Skeletal muscle tissue (tissue), 4 donors: ENCODE results near the gene ATP2C1. TPM values are rescaled to one million over a fixed set of nuclear protein-coding genes. Genes with fewer than 3 reads are reported as not detected.
"Not testable (repeated sequence)": the region's sequence is repeated elsewhere in the genome, so short reads cannot be mapped to it uniquely, and the experiment has no call there.

Experiments used
- H3K27ac ChIP-seq: one replicate; pipeline ENCODE4 v1.7.0; 2013; ENCODE audit warnings: mild to moderate bottlenecking, low read depth, low read length, inconsistent platforms
- H3K27me3 ChIP-seq, 3 donors: one replicate each; pipeline ENCODE4 v1.7.0; 2013; ENCODE audit warnings: low read length in 3 of 3; ENCODE audit not compliant: control insufficient read depth in 3 of 3, insufficient read depth in 3 of 3
- H3K36me3 ChIP-seq, 3 donors: one replicate each; pipeline ENCODE4 v1.7.0; 2013; ENCODE audit warnings: low read length in 3 of 3; ENCODE audit not compliant: control insufficient read depth in 3 of 3, insufficient read depth in 3 of 3
- H3K4me1 ChIP-seq, 3 donors: one replicate each; pipeline ENCODE4 v1.7.0; 2013; ENCODE audit warnings: low read length in 3 of 3, mild to moderate bottlenecking in 3 of 3; ENCODE audit not compliant: control insufficient read depth in 3 of 3, insufficient read depth in 3 of 3
- H3K4me3 ChIP-seq, 3 donors: one replicate each; pipeline ENCODE4 v1.7.0; 2013; ENCODE audit warnings: low read length in 3 of 3
- H3K9ac ChIP-seq, 3 donors: one replicate each; pipeline ENCODE4 v1.7.0; 2013; ENCODE audit warnings: low read length in 3 of 3, mild to moderate bottlenecking in 3 of 3, moderate library complexity in 2 of 3, low read depth in 1 of 3
- H3K9me3 ChIP-seq, 3 donors: one replicate each; pipeline ENCODE4 v1.7.0; 2013; ENCODE audit warnings: low read length in 3 of 3; ENCODE audit not compliant: control insufficient read depth in 3 of 3
- total RNA-seq: library from RNA; depleted of rRNA; stranded (reverse); fragments of >200 nt; gene quantifications from one replicate; pipeline ENCODE4 v1.2.3, GENCODE V29; 2014
- donor health status: Osteomylitis.

Gene ATP2C1
- total RNA-seq, 1 donor from 2014 or later = 106 TPM

GRCh38 chr3:130857336-130858026 lies 36.4 kb upstream of the ATP2C1 start:
- Histone ChIP-seq H3K4me1 (peaks cover 14 to 27% (median 16%) of the 10 kb centered on the region in 3 donors), H3K36me3 (no peaks in the 10 kb centered on the region), H3K4me3 (no peak overlapping the region), H3K27me3 (no peaks in the 10 kb centered on the region), H3K9ac (no peak overlapping the region), H3K27ac (no peak overlapping the region), H3K9me3 (no peaks in the 10 kb centered on the region)

DNA sequence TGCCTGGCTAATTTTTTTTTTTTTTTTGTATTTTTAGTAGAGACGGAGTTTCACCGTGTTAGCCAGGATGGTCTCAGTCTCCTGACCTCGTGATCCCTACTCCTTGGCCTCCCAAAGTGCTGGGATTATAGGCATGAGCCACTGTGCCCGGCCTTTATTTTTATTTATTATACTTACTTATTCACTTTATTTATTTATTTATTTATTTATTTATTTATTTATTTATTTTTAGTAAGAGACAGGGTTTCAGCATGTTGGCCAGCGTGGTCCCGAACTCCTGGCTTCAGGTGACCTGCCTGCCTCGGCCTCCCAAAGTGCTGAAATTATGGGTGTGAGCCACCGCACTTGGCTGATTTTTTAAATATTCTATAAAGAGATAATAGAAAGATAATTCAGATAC lies 31.8 kb upstream of the ATP2C1 start:
- not testable (repeated sequence) for H3K27ac ChIP-seq, H3K9me3 ChIP-seq, H3K9ac ChIP-seq, H3K36me3 ChIP-seq, H3K4me3 ChIP-seq, H3K4me1 ChIP-seq, H3K27me3 ChIP-seq

GRCh38 chr3:130865489-130865888 lies 28.4 kb upstream of the ATP2C1 start:
- H3K9ac ChIP-seq = no peak overlapping the region
- H3K4me3 ChIP-seq = no peak overlapping the region
- no peak overlapping the region for H3K27ac ChIP-seq
- no peaks in the 10 kb centered on the region for H3K4me1 ChIP-seq
- H3K9me3 ChIP-seq = no peaks in the 10 kb centered on the region
- H3K27me3 ChIP-seq = no peaks in the 10 kb centered on the region
- peaks cover 0 to 2% (median 0%) of the 10 kb centered on the region in 3 donors for H3K36me3 ChIP-seq

- no peak overlapping the region for H3K4me3 ChIP-seq
- no peaks in the 10 kb centered on the region for H3K4me1 ChIP-seq
- no peak overlapping the region for H3K27ac ChIP-seq
- no peak overlapping the region for H3K9ac ChIP-seq
- H3K9me3 ChIP-seq = no peaks in the 10 kb centered on the region
- peaks cover 0 to 2% (median 0%) of the 10 kb centered on the region in 3 donors for H3K36me3 ChIP-seq
- H3K27me3 ChIP-seq = no peaks in the 10 kb centered on the region
These were observed 27.6 kb upstream of the ATP2C1 start for GRCh38 chr3:130866327-130866726.

- Histone ChIP-seq H3K9me3 (no peaks in the 10 kb centered on the region), H3K4me3 (no peak overlapping the region), H3K27ac (no peak overlapping the region), H3K9ac (no peak overlapping the region), H3K36me3 (peaks cover 0 to 2% (median 0%) of the 10 kb centered on the region in 3 donors), H3K4me1 (no peaks in the 10 kb centered on the region), H3K27me3 (no peaks in the 10 kb centered on the region)
These were observed 23.5 kb upstream of the ATP2C1 start for GRCh38 chr3:130870423-130870822.

GRCh38 chr3:130876594-130876993 lies 17.3 kb upstream of the ATP2C1 start:
- no peak overlapping the region for H3K27ac ChIP-seq
- peaks cover 1 to 4% (median 2%) of the 10 kb centered on the region in 3 donors for H3K9me3 ChIP-seq
- H3K36me3 ChIP-seq = no peaks in the 10 kb centered on the region
- no peak overlapping the region for H3K4me3 ChIP-seq
- H3K27me3 ChIP-seq = no peaks in the 10 kb centered on the region
- H3K4me1 ChIP-seq = peaks cover 0 to 4% (median 3%) of the 10 kb centered on the region in 3 donors
- H3K9ac ChIP-seq = no peak overlapping the region

GRCh38 chr3:130878464-130878863 lies 15.4 kb upstream of the ATP2C1 start:
- Histone ChIP-seq H3K4me1 (peaks cover 0 to 5% (median 3%) of the 10 kb centered on the region in 3 donors), H3K27ac (no peak overlapping the region), H3K4me3 (no peak overlapping the region), H3K9me3 (peaks cover 1 to 4% (median 2%) of the 10 kb centered on the region in 3 donors), H3K9ac (no peak overlapping the region), H3K36me3 (no peaks in the 10 kb centered on the region), H3K27me3 (no peaks in the 10 kb centered on the region)

GRCh38 chr3:130889416-130889946 lies 4.4 kb upstream of the ATP2C1 start:
- H3K27me3 ChIP-seq = no peaks in the 10 kb centered on the region
- H3K36me3 ChIP-seq = no peaks in the 10 kb centered on the region
- H3K4me1 ChIP-seq = peaks cover 4 to 5% (median 4%) of the 10 kb centered on the region in 3 donors
- H3K27ac ChIP-seq = no peak overlapping the region
- H3K9me3 ChIP-seq = no peaks in the 10 kb centered on the region
- H3K9ac ChIP-seq = no peak overlapping the region
- no peak overlapping the region for H3K4me3 ChIP-seq

- peak overlapping the region; percentile 98 for H3K27ac ChIP-seq
These were observed 1.0 kb upstream of the ATP2C1 start for GRCh38 chr3:130892759-130893375.

More at GRCh38 chr3:130892759-130893375, 1.0 kb upstream of the ATP2C1 start:
- Histone ChIP-seq H3K27me3 (no peaks in the 10 kb centered on the region), H3K36me3 (no peaks in the 10 kb centered on the region), H3K4me1 (peaks cover 6 to 13% (median 12%) of the 10 kb centered on the region in 3 donors), H3K4me3 (peak overlapping the region; percentile 94 to 99 (median 95)), H3K9me3 (no peaks in the 10 kb centered on the region), H3K9ac (peak overlapping the region; percentile 96 to 99 (median 99))
